GM12875 (cell line): ENCODE data around the gene POLRMT.

Experiments
- H3K4me3 ChIP-seq: one replicate; pipeline ENCODE4 v1.5.1; 2011; ENCODE audit warnings: low read depth, low read length, control low read depth
- TF ChIP-seq, protein P1 (sequence below): IDR thresholded peaks from 2 replicates; pipeline ENCODE4 v1.5.1; 2011; ENCODE audit warnings: low read depth, mild to moderate bottlenecking, control low read depth, inconsistent platforms, low read length, moderate library complexity, borderline replicate concordance; ENCODE audit not compliant: insufficient read depth

POLRMT gene

DNA sequence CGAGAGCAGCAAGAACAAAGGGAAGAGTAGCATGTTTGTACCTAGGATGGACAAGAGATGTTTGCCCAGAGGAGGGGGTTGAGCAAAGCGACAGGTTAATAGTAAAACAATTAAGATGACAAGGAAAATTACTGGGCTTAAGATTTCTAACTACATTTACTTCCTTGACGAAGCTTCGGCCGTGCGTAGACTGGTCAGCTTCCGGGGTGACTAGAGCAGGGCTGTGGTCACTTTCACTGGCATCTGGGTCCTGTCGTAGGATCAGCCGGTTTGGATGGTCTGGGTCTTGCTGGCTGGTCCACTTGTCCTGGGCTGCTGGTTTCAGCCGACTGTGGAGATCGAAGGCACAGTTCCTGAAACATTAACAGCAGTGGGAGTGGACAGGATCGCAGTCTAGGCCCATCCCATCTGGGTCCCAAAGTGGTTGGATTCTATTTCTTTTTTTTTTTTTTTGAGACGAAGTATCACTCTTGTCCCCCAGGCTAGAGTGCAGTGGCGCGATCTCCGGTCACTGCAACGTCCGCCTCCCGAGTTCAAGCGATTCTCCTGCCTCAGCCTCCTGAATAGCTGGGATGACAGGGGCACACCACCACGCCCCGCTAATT lies 65.9 kb downstream of the POLRMT start:
- H3K4me3 ChIP-seq, result no peak overlapping the region
- TF ChIP-seq, protein P1, sequence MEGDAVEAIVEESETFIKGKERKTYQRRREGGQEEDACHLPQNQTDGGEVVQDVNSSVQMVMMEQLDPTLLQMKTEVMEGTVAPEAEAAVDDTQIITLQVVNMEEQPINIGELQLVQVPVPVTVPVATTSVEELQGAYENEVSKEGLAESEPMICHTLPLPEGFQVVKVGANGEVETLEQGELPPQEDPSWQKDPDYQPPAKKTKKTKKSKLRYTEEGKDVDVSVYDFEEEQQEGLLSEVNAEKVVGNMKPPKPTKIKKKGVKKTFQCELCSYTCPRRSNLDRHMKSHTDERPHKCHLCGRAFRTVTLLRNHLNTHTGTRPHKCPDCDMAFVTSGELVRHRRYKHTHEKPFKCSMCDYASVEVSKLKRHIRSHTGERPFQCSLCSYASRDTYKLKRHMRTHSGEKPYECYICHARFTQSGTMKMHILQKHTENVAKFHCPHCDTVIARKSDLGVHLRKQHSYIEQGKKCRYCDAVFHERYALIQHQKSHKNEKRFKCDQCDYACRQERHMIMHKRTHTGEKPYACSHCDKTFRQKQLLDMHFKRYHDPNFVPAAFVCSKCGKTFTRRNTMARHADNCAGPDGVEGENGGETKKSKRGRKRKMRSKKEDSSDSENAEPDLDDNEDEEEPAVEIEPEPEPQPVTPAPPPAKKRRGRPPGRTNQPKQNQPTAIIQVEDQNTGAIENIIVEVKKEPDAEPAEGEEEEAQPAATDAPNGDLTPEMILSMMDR, result no peak
